Measurements from ENCODE around the gene SANBR.

DNA sequence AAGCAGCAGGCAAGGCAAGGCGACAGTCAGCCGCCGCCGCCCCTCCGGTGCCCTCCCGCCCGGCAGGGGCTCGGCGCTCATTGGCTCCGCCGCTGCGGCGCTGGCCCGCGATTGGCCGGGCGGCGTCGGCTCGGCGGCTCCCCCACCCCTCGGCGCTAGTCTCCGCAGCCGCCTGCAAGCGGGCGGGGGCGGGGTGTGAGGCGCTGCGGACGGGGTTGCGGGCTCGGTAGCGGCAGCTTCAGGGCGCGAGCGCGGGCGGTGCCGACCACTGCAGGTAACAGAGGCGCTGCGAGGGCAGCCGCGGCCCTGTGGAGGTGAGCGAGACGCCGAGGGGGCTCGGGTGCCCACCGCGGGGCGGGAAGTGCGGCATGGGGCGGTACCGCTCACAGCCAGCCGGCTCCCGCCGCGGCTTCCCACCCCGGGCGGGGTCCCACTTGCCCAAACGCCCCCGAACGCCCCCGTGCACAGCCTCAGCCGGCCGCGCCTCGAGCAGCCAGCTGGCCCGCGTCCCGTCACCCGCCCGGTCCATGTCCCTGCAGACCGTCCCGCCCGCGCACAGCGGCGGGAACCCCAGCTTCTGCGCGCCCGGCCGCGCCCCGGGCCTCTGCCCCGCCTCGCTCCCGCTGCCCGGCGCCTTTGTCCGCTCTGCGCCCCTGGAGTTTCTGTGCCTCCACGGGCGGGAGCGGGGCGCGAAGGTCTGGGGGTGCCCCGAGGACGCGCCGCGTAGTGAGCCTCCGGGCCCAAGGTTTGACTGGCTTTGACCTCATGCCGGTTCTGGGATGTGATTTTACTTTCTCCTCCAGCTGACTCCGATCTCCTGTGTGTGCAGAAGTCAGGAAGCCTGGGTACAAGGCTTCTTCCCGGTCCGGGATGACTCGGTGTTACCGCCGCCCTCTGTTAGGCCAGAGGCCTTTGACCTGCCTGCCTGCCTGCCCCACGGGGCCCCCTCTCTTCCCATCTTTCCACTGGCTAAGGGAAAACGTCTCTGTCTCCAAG lies at the start of gene SANBR:
- TF ChIP-seq POLR2A (IDR thresholded peaks at IDR 0.05), result peak in 1 of 2 donors; percentile 72
- TF ChIP-seq, protein P1, sequence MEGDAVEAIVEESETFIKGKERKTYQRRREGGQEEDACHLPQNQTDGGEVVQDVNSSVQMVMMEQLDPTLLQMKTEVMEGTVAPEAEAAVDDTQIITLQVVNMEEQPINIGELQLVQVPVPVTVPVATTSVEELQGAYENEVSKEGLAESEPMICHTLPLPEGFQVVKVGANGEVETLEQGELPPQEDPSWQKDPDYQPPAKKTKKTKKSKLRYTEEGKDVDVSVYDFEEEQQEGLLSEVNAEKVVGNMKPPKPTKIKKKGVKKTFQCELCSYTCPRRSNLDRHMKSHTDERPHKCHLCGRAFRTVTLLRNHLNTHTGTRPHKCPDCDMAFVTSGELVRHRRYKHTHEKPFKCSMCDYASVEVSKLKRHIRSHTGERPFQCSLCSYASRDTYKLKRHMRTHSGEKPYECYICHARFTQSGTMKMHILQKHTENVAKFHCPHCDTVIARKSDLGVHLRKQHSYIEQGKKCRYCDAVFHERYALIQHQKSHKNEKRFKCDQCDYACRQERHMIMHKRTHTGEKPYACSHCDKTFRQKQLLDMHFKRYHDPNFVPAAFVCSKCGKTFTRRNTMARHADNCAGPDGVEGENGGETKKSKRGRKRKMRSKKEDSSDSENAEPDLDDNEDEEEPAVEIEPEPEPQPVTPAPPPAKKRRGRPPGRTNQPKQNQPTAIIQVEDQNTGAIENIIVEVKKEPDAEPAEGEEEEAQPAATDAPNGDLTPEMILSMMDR (IDR thresholded peaks at IDR 0.05), result peak in 1 of 6 experiments; percentile 6

All from thyroid gland (tissue), 4 donors.